AG10803 (cell line): ENCODE results near the gene APOO.
A peak's percentile ranks its signal among the peaks of the same experiment; 100 is the strongest.
"Not testable (repeated sequence)": the region's sequence is repeated elsewhere in the genome, so short reads cannot be mapped to it uniquely, and the experiment has no call there.

Source experiments
- DNase-seq: peaks from one replicate; pipeline ENCODE4 v3.0.0; 2010; ENCODE audit warnings: low read depth
- H3K4me3 ChIP-seq: 2 replicates; pipeline ENCODE4 v1.5.1; 2011; ENCODE audit warnings: mild to moderate bottlenecking, low read length, control low read depth
- CTCF ChIP-seq: conservative IDR thresholded peaks from 2 replicates; pipeline ENCODE4 v1.5.1; 2011; ENCODE audit warnings: mild to moderate bottlenecking, low read length, control low read depth, inconsistent platforms

The APOO gene

GRCh38 chrX:23883737-23884354, 23.9 kb downstream of the APOO start:
- H3K4me3 ChIP-seq, result no peak overlapping the region
- no peak for TF ChIP-seq CTCF
- DNase-seq, result peak; percentile 73

GRCh38 chrX:23879380-23880090, 28.2 kb downstream of the APOO start:
- TF ChIP-seq CTCF, result no peak
- DNase-seq, result no peak
- no peak overlapping the region for H3K4me3 ChIP-seq

GRCh38 chrX:23871905-23872546, 35.7 kb downstream of the APOO start:
- TF ChIP-seq CTCF, result no peak
- DNase-seq, result no peak

GRCh38 chrX:23870041-23870440, 37.7 kb downstream of the APOO start:
- H3K4me3 ChIP-seq, result no peak overlapping the region
- no peak for DNase-seq
- TF ChIP-seq CTCF, result no peak

More at GRCh38 chrX:23871905-23872546, 35.7 kb downstream of the APOO start:
- no peak overlapping the region for H3K4me3 ChIP-seq

- TF ChIP-seq CTCF, result no peak
- no peak overlapping the region for H3K4me3 ChIP-seq
- DNase-seq, result no peak
Measured at GRCh38 chrX:23864742-23865326, 42.9 kb downstream of the APOO start.

- H3K4me3 ChIP-seq, DNase-seq: not testable (repeated sequence)
Measured at GRCh38 chrX:23861952-23862351, 45.8 kb downstream of the APOO start.

- no peak overlapping the region for H3K4me3 ChIP-seq
- no peak for TF ChIP-seq CTCF
- no peak for DNase-seq
Measured at GRCh38 chrX:23861215-23861896, 46.4 kb downstream of the APOO start.

- not testable (repeated sequence) for DNase-seq, H3K4me3 ChIP-seq
Measured at GRCh38 chrX:23859238-23859637, 48.5 kb downstream of the APOO start.
